HG03571 (cell line): ENCODE data around the gene GOSR2.
"Not testable (repeated sequence)": the region's sequence is repeated elsewhere in the genome, so short reads cannot be mapped to it uniquely, and the experiment has no call there.

Source experiments
- ATAC-seq: cut with Tn5 transposase; IDR thresholded peaks from one replicate; pipeline ENCODE4 v1.9.1; 2021; ENCODE audit not compliant: unreplicated experiment

Gene GOSR2

GRCh38 chr17:46892192-46892703 is 30.7 kb upstream of the GOSR2 start:
- ATAC-seq: no peak

GRCh38 chr17:46894024-46894423 is 28.9 kb upstream of the GOSR2 start:
- no peak for ATAC-seq

GRCh38 chr17:46894476-46895151 is 28.3 kb upstream of the GOSR2 start:
- no peak for ATAC-seq

- no peak for ATAC-seq
Measured at GRCh38 chr17:46895171-46895570, 27.8 kb upstream of the GOSR2 start.

GRCh38 chr17:46896991-46897390 is 26.0 kb upstream of the GOSR2 start:
- no peak for ATAC-seq

- ATAC-seq: no peak
Measured at GRCh38 chr17:46898364-46898763, 24.6 kb upstream of the GOSR2 start.

- ATAC-seq: no peak
Measured at GRCh38 chr17:46898860-46899259, 24.1 kb upstream of the GOSR2 start.

- ATAC-seq: no peak
Measured at GRCh38 chr17:46901291-46901690, 21.7 kb upstream of the GOSR2 start.

GRCh38 chr17:46903762-46904672 is 18.9 kb upstream of the GOSR2 start:
- no peak for ATAC-seq

GRCh38 chr17:46908068-46908737 is 14.8 kb upstream of the GOSR2 start:
- ATAC-seq: no peak

- ATAC-seq: no peak
Measured at GRCh38 chr17:46910179-46910927, 12.6 kb upstream of the GOSR2 start.

- no peak for ATAC-seq
Measured at GRCh38 chr17:46911311-46911710, 11.6 kb upstream of the GOSR2 start.

GRCh38 chr17:46915596-46915995 is 7.4 kb upstream of the GOSR2 start:
- ATAC-seq: no peak

- no peak for ATAC-seq
Measured at GRCh38 chr17:46916211-46916610, 6.7 kb upstream of the GOSR2 start.

GRCh38 chr17:46916623-46917022 is 6.3 kb upstream of the GOSR2 start:
- no peak for ATAC-seq

- no peak for ATAC-seq
Measured at GRCh38 chr17:46917041-46917440, 5.9 kb upstream of the GOSR2 start.

- no peak for ATAC-seq
Measured at GRCh38 chr17:46917516-46917915, 5.4 kb upstream of the GOSR2 start.

- ATAC-seq: not testable (repeated sequence)
Measured at GRCh38 chr17:46921962-46922361, 998 bp upstream of the GOSR2 start.

- ATAC-seq: no peak
Measured at GRCh38 chr17:46922487-46922803, 515 bp upstream of the GOSR2 start.

GRCh38 chr17:46925185-46925868 is 2.4 kb downstream of the GOSR2 start:
- ATAC-seq: no peak
